K562 (cell line): ENCODE results near the gene SLC19A1. TPM values are rescaled to one million over a fixed set of nuclear protein-coding genes. Genes with fewer than 3 reads are reported as not detected.

Experiments
- ATAC-seq: fragments of 200-7000 bp; cut with Tn5 transposase; 3 replicates; pipeline ENCODE4 v1.9.1; 2020; ENCODE audit warnings: moderate library complexity
- BruUV-seq: library from RNA; stranded (reverse); fragments of 400-500 nt; replicated peaks from 2 replicates; lab custom pipeline; 2021; lab: Mats Ljungman, UMichigan
- CTCF ChIA-PET: fragments of 300-600 bp; formaldehyde crosslinking; extraction: SDS; loops from one replicate; lab custom pipeline; 2021; ENCODE audit warnings: low intra/inter-chr PET ratio; lab: Yijun Ruan, JAX
- POLR2A ChIA-PET: fragments of 300-600, 350-650 bp; sonication (Branson Sonifier 250); formaldehyde crosslinking; extraction: SDS; loops from one replicate; lab custom pipeline; 2021; ENCODE audit warnings: antibody characterized with exemption, inconsistent platforms; lab: Yijun Ruan, JAX
- DNase-seq, 4 experiments: peaks; one replicate each; pipeline versions ENCODE4 v3.0.0 to v3.0.0-alpha.2; 2011 to 2018; ENCODE audit warnings: low spot score in 3 of 4, mixed read lengths in 3 of 4; ENCODE audit errors: extremely low read depth in 1 of 4
- FAIRE-seq: peaks from 2 replicates; lab custom pipeline; 2011; peaks lifted over from hg19 to GRCh38; lab: Jason Lieb, UNC
- H2AFZ ChIP-seq: 2 replicates; pipeline ENCODE4 v1.6.0; 2011; ENCODE audit warnings: low read depth, low read length, control low read depth, inconsistent platforms
- H3K27ac ChIP-seq: fragments of 200-600 bp; 3 replicates; pipeline ENCODE4 v1.8.0; 2011; ENCODE audit warnings: low read depth, mild to moderate bottlenecking, control low read depth, inconsistent platforms, low read length, moderate library complexity, mixed read lengths; ENCODE audit errors: extremely low read depth
- H3K27me3 ChIP-seq, 2 experiments: fragments of 300-600 bp in 1 of 2; 2 replicates in 1 of 2; 3 replicates in 1 of 2; pipeline versions ENCODE4 v1.6.0 to v1.8.0; 2011; ENCODE audit warnings: inconsistent platforms in 2 of 2, low read length in 2 of 2, mild to moderate bottlenecking in 1 of 2, mixed read lengths in 1 of 2, moderate library complexity in 1 of 2; ENCODE audit not compliant: control insufficient read depth in 2 of 2, insufficient read depth in 2 of 2
- H3K36me3 ChIP-seq: fragments of 300-600 bp; 3 replicates; pipeline ENCODE4 v1.8.0; 2011; ENCODE audit warnings: mild to moderate bottlenecking, low read length, inconsistent platforms; ENCODE audit not compliant: control insufficient read depth, insufficient read depth
- H3K4me1 ChIP-seq, 2 experiments: fragments of 200-600 bp in 1 of 2; replicated peaks in 1 of 2; 2 replicates in 1 of 2; 3 replicates in 1 of 2; pipeline versions ENCODE4 v1.5.1 to v1.8.0; 2011; ENCODE audit warnings: inconsistent platforms in 2 of 2, low read length in 2 of 2, mild to moderate bottlenecking in 1 of 2, mixed read lengths in 1 of 2, moderate library complexity in 1 of 2; ENCODE audit not compliant: control insufficient read depth in 2 of 2, insufficient read depth in 2 of 2
- H3K4me2 ChIP-seq: 2 replicates; pipeline ENCODE4 v1.6.1; 2011; ENCODE audit warnings: low read length, control low read depth, inconsistent platforms, mixed read lengths; ENCODE audit not compliant: insufficient read depth
- H3K4me3 ChIP-seq: fragments of 200-600 bp; sonication (generic), shearing (Covaris generic); 2 replicates; pipeline ENCODE4 v1.5.1; 2016; ENCODE audit warnings: control low read depth, inconsistent platforms
- H3K79me2 ChIP-seq: fragments of 200-600 bp; 3 replicates; pipeline ENCODE4 v1.8.0; 2011; ENCODE audit warnings: low read length, inconsistent platforms; ENCODE audit not compliant: control insufficient read depth, insufficient read depth
- H3K9ac ChIP-seq, 2 experiments: 2 replicates each; pipeline versions ENCODE4 v1.6.0 to v1.6.1; 2011; ENCODE audit warnings: low read depth in 2 of 2, low read length in 2 of 2, control low read depth in 1 of 2, inconsistent platforms in 1 of 2, mild to moderate bottlenecking in 1 of 2, mixed read lengths in 1 of 2; ENCODE audit not compliant: insufficient read depth in 1 of 2
- H3K9me1 ChIP-seq: one replicate; pipeline ENCODE4 v1.6.0; 2011; ENCODE audit warnings: inconsistent platforms, mild to moderate bottlenecking, low read length, moderate library complexity; ENCODE audit not compliant: control insufficient read depth, insufficient read depth
- H3K9me3 ChIP-seq: replicated peaks from 2 replicates; pipeline ENCODE4 v1.5.1; 2011; ENCODE audit warnings: low read depth, low read length, inconsistent platforms; ENCODE audit not compliant: control insufficient read depth, insufficient read depth
- H4K20me1 ChIP-seq: replicated peaks from 2 replicates; pipeline ENCODE4 v1.6.1; 2011; ENCODE audit warnings: low read length, inconsistent platforms, mixed read lengths; ENCODE audit not compliant: control insufficient read depth, insufficient read depth
- ARHGAP35 ChIP-seq: fragments of 450-650 bp; IDR thresholded peaks from 2 replicates; pipeline ENCODE4 v1.6.1; 2018; ENCODE audit not compliant: partially characterized antibody
- BMI1 ChIP-seq: fragments of 150-350 bp; IDR thresholded peaks from 2 replicates; pipeline ENCODE4 v1.6.1; 2014; ENCODE audit warnings: low read length
- GTF2F1 ChIP-seq: IDR thresholded peaks from 2 replicates; pipeline ENCODE4 v1.6.1; 2011; ENCODE audit warnings: low read depth, low read length, improper control_type of control experiment
- HNRNPK ChIP-seq: fragments of 200-400 bp; formaldehyde crosslinking; IDR thresholded peaks from one replicate; pipeline ENCODE4 v1.6.1; 2018; ENCODE audit warnings: mild to moderate bottlenecking, low read depth, low read length; ENCODE audit not compliant: poor library complexity, severe bottlenecking
- KDM2B ChIP-seq: fragments of 250-450 bp; sonication (Bioruptor Pico); IDR thresholded peaks from 2 replicates; pipeline ENCODE4 v1.8.0; 2021; ENCODE audit warnings: mild to moderate bottlenecking, moderate library complexity
- LARP7 ChIP-seq: fragments of 450-650 bp; IDR thresholded peaks from 2 replicates; pipeline ENCODE4 v1.6.1; 2016
- MAFK ChIP-seq: IDR thresholded peaks from 2 replicates; pipeline ENCODE4 v1.6.1; 2011; ENCODE audit warnings: low read length, improper control_type of control experiment
- NFE2 ChIP-seq: IDR thresholded peaks from 2 replicates; pipeline ENCODE4 v1.6.1; 2014; ENCODE audit warnings: antibody characterized with exemption, low read depth
- POLR2A ChIP-seq: fragments of 450-650 bp; conservative IDR thresholded peaks from 2 replicates; pipeline ENCODE4 v1.6.1; 2016
- SRSF1 ChIP-seq: fragments of 200-400 bp; formaldehyde crosslinking; IDR thresholded peaks from 2 replicates; pipeline ENCODE4 v1.6.1; 2017; ENCODE audit warnings: mild to moderate bottlenecking, low read depth, low read length, moderate library complexity
- TCF7L2 ChIP-seq: fragments of 150-350 bp; IDR thresholded peaks from 2 replicates; pipeline ENCODE4 v1.6.1; 2016; ENCODE audit warnings: low read depth, mild to moderate bottlenecking, low read length, moderate library complexity
- TEAD2 ChIP-seq: fragments of 450-650 bp; IDR thresholded peaks from 2 replicates; pipeline ENCODE4 v1.6.1; 2016; ENCODE audit warnings: missing genetic modification characterization, control low read depth, missing compliant biosample characterization
- ZNF316 ChIP-seq: fragments of 450-650 bp; IDR thresholded peaks from 2 replicates; pipeline ENCODE4 v1.6.1; 2016
- ZNF324 ChIP-seq: fragments of 250-450 bp; sonication (Bioruptor Pico); IDR thresholded peaks from 2 replicates; pipeline ENCODE4 v1.4.0; 2020; ENCODE audit warnings: mild to moderate bottlenecking
- ZNF57 ChIP-seq: fragments of 450-650 bp; formaldehyde crosslinking; IDR thresholded peaks from 2 replicates; pipeline ENCODE4 v1.4.0; 2020; ENCODE audit warnings: mild to moderate bottlenecking, moderate library complexity
- ZNF586 ChIP-seq: fragments of 450-650 bp; formaldehyde crosslinking; conservative IDR thresholded peaks from 2 replicates; pipeline ENCODE4 v1.4.0; 2020; ENCODE audit warnings: mild to moderate bottlenecking, moderate library complexity
- WGBS: fragments of 100-300 bp; shearing (Covaris generic); methylation state at CpG from one replicate; pipeline ENCODE4 v1.1.6; 2016; ENCODE audit warnings: low coverage, mixed read lengths; ENCODE audit not compliant: insufficient coverage; ENCODE audit errors: missing lambda C conversion rate; 5-methylcytosine and 5-hydroxymethylcytosine counted together
- in situ Hi-C: fragments of 300-500 bp; cut with MboI; formaldehyde crosslinking; loops from 4 replicates; pipeline ENCODE4 v1.15.0; 2018; ENCODE audit warnings: inconsistent platforms, mixed read lengths
- intact Hi-C: fragments of 100-400 bp; cut with micrococcal nuclease; formaldehyde crosslinking; loops from 2 replicates; pipeline ENCODE4 v1.14.2; 2022
- polyA plus RNA-seq, 8 experiments: library from polyadenylated mRNA; depleted of rRNA in 4 of 8; stranded (reverse) in 5 of 8; unstranded in 3 of 8; fragments of >200 nt; fragmentation: Nextera tagmentation in 2 of 8; fragmentation: Illumina TruSeq in 1 of 8; extraction: Ambion mirVana in 2 of 8; extraction: Trizol in 1 of 8; gene quantifications; 2 replicates each; pipeline versions ENCODE4 v1.2.1 to v1.2.3, GENCODE V29; 2011 to 2014; ENCODE audit warnings: inconsistent platforms in 1 of 8, missing spikeins in 1 of 8
- total RNA-seq, 7 experiments: library from RNA; depleted of rRNA in 6 of 7; stranded (reverse); fragments of >200 nt in 6 of 7; fragmentation: Illumina TruSeq in 2 of 7; extraction: Trizol in 2 of 7; gene quantifications; 2 replicates each; pipeline versions ENCODE4 v1.2.1 to v1.2.3, GENCODE V29; 2011 to 2021; ENCODE audit warnings: low replicate concordance in 1 of 7
- TF ChIP-seq, protein P1 (sequence below): fragments of 450-650 bp; IDR thresholded peaks from 2 replicates; pipeline ENCODE4 v1.6.1; 2017; ENCODE audit warnings: antibody characterized with exemption, mild to moderate bottlenecking
- TF ChIP-seq, protein P2 (sequence below): sonication (generic); formaldehyde crosslinking; IDR thresholded peaks from 2 replicates; pipeline ENCODE4 v1.8.0; 2022; ENCODE audit warnings: mild to moderate bottlenecking, low read depth, missing genetic modification reagents

Gene SLC19A1
- total and polyA plus RNA-seq, 9 of the 15 experiments (the other 6 are each of a cell fraction or from before 2014, with no cell fraction given): 0.65 to 88.7 (median 12.0) TPM

DNA sequence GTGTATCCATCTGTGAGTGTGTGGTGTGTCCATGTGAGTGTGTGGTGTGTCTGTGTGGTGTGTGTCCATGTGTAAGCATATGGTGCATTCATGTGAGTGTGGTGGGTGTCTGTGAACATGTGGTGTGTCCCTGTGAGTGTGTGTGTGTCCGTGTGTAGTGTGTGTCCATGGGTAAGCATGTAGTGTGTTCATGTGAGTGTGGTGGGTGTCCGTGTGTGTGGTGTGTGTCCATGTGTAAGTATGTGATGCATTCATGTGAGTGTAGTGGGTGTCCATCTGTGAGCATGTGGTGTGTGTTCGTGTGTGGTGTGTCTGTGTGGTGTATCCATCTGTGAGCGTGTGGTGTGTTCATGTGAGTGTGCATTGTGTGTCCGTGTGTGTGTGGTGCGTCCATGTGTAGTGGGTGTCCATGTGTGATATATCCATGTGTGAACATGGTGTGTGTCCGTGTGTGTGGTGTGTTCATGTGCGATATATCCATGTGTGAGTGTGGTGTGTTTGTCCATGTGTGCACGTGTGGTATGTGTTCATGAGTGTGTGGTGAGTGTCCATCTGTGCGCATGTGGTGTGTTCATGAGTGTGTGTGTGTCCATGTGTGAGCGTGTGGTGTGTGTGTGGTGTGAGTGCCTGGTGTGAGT, 12.3 kb downstream of the SLC19A1 start:
- no peaks in the 10 kb centered on the region for H3K9me1 ChIP-seq
- no peak overlapping the region for H3K4me2 ChIP-seq
- H3K27ac ChIP-seq: no peak overlapping the region; the same call in 2 of the 3 replicates
- WGBS: 92% methylated on average over 11 of the region's 11 CpGs
- ATAC-seq: no peak
- peaks cover 92% of the 10 kb centered on the region for H3K36me3 ChIP-seq
- H3K79me2 ChIP-seq: peaks cover 20% of the 10 kb centered on the region
- H3K4me3 ChIP-seq: no peak overlapping the region
- in situ Hi-C loops (no loop called here), intact Hi-C loops (no loop called here)
- no peaks in the 10 kb centered on the region for H3K27me3 ChIP-seq
- H3K4me1 ChIP-seq: peaks cover 0 to 41% of the 10 kb centered on the region in 2 experiments; a peak in 2 of 5 replicates
- H3K9me3 ChIP-seq: no peaks in the 10 kb centered on the region
- H3K9ac ChIP-seq: no peak overlapping the region
- H4K20me1 ChIP-seq: peaks cover 4% of the 10 kb centered on the region; the same call in 1 of the 2 replicates
- no peak for DNase-seq
- POLR2A ChIA-PET: no interaction called here
- CTCF ChIA-PET: no interaction called here
- no TSS peak for BruUV-seq
- FAIRE-seq: peak; percentile 81
- H2AFZ ChIP-seq: no peak overlapping the region
- TF ChIP-seq BMI1: no peak
- TF ChIP-seq GTF2F1: no peak
- TF ChIP-seq SRSF1: no peak
- TF ChIP-seq ZNF316: no peak
- no peak for TF ChIP-seq MAFK
- TF ChIP-seq, protein P1, sequence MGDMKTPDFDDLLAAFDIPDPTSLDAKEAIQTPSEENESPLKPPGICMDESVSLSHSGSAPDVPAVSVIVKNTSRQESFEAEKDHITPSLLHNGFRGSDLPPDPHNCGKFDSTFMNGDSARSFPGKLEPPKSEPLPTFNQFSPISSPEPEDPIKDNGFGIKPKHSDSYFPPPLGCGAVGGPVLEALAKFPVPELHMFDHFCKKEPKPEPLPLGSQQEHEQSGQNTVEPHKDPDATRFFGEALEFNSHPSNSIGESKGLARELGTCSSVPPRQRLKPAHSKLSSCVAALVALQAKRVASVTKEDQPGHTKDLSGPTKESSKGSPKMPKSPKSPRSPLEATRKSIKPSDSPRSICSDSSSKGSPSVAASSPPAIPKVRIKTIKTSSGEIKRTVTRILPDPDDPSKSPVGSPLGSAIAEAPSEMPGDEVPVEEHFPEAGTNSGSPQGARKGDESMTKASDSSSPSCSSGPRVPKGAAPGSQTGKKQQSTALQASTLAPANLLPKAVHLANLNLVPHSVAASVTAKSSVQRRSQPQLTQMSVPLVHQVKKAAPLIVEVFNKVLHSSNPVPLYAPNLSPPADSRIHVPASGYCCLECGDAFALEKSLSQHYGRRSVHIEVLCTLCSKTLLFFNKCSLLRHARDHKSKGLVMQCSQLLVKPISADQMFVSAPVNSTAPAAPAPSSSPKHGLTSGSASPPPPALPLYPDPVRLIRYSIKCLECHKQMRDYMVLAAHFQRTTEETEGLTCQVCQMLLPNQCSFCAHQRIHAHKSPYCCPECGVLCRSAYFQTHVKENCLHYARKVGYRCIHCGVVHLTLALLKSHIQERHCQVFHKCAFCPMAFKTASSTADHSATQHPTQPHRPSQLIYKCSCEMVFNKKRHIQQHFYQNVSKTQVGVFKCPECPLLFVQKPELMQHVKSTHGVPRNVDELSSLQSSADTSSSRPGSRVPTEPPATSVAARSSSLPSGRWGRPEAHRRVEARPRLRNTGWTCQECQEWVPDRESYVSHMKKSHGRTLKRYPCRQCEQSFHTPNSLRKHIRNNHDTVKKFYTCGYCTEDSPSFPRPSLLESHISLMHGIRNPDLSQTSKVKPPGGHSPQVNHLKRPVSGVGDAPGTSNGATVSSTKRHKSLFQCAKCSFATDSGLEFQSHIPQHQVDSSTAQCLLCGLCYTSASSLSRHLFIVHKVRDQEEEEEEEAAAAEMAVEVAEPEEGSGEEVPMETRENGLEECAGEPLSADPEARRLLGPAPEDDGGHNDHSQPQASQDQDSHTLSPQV: no peak
- peak; percentile 37 for TF ChIP-seq ARHGAP35
- TF ChIP-seq LARP7: 0 out of 2 replicates have a peak, but pooled peaks have one; percentile 25
- no peak for TF ChIP-seq TCF7L2
- TF ChIP-seq ZNF586: no peak
- no peak for TF ChIP-seq NFE2
- TF ChIP-seq ZNF324 (CRISPR knock-in tag): no peak
- TF ChIP-seq POLR2A: peak; percentile 54; the same call in 1 of the 2 replicates
- TF ChIP-seq HNRNPK: no peak
- no peak for TF ChIP-seq TEAD2 (tag)
- TF ChIP-seq, protein P2, sequence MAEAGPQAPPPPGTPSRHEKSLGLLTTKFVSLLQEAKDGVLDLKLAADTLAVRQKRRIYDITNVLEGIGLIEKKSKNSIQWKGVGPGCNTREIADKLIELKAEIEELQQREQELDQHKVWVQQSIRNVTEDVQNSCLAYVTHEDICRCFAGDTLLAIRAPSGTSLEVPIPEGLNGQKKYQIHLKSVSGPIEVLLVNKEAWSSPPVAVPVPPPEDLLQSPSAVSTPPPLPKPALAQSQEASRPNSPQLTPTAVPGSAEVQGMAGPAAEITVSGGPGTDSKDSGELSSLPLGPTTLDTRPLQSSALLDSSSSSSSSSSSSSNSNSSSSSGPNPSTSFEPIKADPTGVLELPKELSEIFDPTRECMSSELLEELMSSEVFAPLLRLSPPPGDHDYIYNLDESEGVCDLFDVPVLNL (CRISPR knock-in tag): 0 out of 2 replicates have a peak, but pooled peaks have one; percentile 30
- TF ChIP-seq KDM2B (CRISPR knock-in tag): no peak
- TF ChIP-seq ZNF57 (CRISPR knock-in tag): no peak
